ENCODE results near the gene IGF1.

DNA sequence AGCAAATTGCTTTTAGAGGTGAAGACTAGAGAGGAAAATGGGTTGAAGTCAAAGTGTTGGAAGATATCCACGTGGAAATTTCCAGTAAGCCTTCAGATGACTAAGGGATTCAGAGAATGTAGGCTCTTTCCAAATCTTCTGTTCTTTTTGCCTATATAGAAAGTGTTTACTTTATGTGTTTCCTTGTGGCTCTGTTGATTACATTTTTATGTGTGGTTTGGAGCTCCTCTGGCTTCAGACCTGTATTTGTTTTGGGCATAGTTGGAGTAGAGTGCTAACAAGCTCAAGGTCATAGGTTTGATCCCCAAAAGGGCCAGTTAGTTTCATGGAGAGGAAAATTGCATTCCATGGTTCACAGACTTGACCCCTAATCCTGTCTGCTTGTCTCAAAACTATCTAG lies 91.9 kb downstream of the IGF1 start:
- TF ChIP-seq, protein P1, sequence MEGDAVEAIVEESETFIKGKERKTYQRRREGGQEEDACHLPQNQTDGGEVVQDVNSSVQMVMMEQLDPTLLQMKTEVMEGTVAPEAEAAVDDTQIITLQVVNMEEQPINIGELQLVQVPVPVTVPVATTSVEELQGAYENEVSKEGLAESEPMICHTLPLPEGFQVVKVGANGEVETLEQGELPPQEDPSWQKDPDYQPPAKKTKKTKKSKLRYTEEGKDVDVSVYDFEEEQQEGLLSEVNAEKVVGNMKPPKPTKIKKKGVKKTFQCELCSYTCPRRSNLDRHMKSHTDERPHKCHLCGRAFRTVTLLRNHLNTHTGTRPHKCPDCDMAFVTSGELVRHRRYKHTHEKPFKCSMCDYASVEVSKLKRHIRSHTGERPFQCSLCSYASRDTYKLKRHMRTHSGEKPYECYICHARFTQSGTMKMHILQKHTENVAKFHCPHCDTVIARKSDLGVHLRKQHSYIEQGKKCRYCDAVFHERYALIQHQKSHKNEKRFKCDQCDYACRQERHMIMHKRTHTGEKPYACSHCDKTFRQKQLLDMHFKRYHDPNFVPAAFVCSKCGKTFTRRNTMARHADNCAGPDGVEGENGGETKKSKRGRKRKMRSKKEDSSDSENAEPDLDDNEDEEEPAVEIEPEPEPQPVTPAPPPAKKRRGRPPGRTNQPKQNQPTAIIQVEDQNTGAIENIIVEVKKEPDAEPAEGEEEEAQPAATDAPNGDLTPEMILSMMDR (IDR thresholded peaks at IDR 0.05; ENCODE audit: low read depth, low read length, poor library complexity, severe bottlenecking), result no peak
- TF ChIP-seq EZH2phosphoT487 (IDR thresholded peaks at IDR 0.05; ENCODE audit: borderline replicate concordance, low read length), result no peak

All from DOHH2 (cell line).